ENCODE data around the gene ARSG.

ARSG gene

DNA sequence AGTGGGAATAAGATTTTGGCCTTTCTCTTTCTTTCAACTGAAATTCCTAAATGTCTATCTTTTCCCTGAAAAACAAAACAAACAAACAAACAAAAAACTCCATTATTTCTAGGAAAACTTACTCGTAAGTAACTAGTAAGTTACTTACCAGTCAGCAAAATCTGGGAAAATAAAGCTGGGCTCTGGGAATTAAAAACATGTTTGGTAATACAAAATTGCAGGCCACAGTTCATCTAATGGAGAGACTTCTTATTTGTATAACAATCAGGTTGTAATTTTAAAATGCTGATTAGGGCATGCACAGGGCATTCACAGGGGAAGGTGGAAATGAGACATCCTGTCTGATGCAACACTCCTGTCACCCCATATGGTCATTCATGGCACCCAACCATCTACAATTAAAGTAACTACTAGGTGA, 169.8 kb downstream of the ARSG start:
- DNase-seq (ENCODE audit: insufficient read length, low spot score) (no peak), FAIRE-seq (no peak)

DNA sequence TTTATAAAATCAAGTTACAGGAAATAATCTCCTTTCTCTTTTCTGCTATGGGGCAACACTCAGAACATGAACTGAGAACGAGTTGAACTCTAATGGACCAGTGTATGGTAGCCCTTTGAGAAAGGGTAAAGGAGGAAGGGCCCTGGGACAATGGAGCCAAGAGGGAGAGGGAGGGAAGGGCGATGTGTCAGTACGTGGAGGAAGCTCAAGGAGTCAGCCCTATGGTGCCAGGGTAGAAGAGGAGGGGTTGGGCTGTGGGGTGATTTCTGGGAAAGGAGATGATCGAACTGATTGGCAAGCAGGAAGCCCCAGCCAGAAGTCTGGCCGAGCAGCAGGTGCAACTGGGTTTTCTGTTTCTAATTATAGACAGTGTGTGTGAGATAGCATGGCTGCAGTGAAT, 170.3 kb downstream of the ARSG start:
- DNase-seq (ENCODE audit: insufficient read length, low spot score), result no peak
- FAIRE-seq, result no peak

DNA sequence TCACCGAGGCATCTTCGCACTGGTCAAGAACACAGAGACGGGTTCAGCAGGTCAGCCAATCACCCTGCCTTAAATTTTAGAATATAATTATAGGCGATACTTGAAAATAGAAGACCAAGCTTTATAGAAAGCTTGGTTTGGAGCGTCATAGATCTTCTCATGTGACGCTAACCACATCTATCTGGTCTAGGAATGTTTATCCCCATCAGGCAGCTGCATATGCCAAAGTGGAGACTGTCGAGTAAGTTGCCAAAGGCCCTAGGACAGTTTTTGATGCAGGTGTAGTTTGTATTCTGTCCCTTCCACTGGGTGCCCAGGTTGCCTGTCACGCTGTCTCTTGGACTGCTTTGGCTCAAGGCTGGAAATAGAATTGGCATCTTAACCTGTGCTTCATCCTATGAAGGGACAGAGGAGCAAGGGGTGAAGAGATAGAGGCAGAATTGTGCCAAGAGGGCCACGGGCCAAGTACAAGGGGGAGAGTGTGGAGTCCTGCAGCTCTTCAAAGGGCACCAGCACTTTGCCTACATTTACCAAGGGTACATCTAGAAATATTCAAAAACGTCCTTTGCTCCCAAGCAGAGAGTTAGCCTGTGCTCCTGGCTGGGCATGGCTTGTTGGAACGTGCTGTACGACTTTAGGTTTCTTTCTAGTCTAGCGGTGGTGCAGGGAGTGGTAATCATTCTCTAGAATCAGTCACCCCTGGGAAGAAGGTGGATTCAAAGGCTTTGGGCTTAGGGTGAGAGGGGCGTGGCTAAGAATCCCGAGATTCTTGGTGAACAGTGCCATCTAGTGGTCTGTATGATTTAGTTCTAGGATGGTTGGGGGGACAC, 171.3 kb downstream of the ARSG start:
- peak; percentile 48 for FAIRE-seq

DNA sequence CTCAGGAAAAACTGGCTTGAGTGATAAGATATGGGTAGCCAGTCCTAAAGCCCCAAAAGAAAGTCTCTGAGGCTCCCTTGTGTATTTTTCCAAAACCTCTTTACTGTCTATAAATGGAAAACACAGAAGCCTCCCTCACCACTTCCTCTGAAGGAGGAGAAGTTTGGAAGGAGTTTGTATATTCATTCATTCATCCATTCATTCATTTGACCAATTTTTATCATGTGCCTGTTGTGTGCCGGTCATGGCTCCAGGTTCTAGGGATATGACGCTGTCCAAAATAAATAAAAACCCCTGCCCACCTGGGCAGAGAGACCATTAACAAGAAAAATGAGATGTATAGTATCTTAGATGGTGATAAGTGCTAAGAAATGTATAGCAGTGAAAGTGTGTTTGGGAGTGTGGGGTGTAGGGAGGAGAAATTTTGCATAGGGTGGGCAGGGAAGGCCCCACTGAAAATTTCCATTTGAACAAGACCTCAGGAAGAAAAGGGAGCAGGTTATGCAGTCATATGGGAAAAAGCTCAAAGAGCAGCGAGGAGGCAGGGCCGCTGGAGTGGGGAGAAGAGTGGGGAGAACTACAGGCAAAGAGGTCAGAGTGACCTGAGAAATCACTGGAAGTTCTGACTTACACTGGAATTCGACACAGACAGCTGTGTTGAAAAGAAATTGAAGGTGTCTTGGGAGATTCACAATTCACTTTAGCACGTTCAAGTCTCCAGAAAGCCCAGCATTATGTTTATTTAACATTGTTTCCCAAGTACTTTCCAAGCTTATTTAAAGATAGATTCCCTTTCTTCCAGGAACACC, 172.1 kb downstream of the ARSG start:
- FAIRE-seq, result no peak

More for the DNA sequence above, 171.3 kb downstream of the ARSG start:
- DNase-seq (ENCODE audit: insufficient read length, low spot score), result peak; percentile 88

DNA sequence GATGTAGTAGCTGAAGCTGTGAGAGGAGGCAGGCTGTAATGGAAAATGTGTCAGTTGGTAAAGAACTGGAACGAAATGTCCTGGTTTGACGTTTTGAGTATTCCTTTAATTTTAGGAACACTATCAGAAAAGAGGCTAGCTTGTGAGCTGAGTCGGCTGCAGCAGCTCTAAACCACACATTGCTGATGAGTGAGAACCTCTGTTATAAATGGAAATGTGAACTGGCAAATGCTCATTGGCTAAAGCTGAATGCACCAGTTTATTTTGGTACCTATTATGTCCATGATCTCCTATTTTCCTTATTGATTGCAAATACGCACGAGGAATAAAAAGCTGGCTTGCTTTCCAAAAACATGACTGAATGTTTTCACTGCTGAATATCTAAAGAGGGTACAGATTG, 177.0 kb downstream of the ARSG start:
- FAIRE-seq (no peak), DNase-seq (ENCODE audit: insufficient read length, low spot score) (no peak)

More for the DNA sequence above, 172.1 kb downstream of the ARSG start:
- DNase-seq (ENCODE audit: insufficient read length, low spot score), result no peak

DNA sequence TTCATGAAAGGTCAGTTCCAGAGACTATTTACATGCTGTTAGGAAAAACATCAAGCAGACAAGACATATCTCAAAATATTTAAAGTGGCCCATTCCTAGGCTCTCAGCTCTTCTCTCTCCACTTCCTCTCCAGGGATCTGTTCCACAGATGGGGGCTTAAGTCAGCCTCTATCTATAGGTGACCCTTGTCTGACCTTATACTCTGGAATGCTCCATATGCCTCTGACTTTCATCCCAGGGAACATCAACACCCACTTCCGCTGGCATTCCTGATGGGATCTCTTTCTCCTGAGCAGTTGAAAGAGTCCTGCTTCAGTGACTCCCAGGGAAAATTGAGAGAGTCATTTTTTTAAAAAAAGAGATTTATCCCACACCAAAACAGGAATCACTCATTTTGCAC, 177.5 kb downstream of the ARSG start:
- FAIRE-seq, result no peak
- peak; percentile 24 for DNase-seq (ENCODE audit: insufficient read length, low spot score)

Measured in HTR-8/SVneo (cell line).